ENCODE measurements around the gene CEACAM20. TPM values are rescaled to one million over a fixed set of nuclear protein-coding genes. Genes with fewer than 3 reads are reported as not detected.

Gene CEACAM20
- total and polyA plus RNA-seq, 2 experiments from 2014 or later = not detected

DNA sequence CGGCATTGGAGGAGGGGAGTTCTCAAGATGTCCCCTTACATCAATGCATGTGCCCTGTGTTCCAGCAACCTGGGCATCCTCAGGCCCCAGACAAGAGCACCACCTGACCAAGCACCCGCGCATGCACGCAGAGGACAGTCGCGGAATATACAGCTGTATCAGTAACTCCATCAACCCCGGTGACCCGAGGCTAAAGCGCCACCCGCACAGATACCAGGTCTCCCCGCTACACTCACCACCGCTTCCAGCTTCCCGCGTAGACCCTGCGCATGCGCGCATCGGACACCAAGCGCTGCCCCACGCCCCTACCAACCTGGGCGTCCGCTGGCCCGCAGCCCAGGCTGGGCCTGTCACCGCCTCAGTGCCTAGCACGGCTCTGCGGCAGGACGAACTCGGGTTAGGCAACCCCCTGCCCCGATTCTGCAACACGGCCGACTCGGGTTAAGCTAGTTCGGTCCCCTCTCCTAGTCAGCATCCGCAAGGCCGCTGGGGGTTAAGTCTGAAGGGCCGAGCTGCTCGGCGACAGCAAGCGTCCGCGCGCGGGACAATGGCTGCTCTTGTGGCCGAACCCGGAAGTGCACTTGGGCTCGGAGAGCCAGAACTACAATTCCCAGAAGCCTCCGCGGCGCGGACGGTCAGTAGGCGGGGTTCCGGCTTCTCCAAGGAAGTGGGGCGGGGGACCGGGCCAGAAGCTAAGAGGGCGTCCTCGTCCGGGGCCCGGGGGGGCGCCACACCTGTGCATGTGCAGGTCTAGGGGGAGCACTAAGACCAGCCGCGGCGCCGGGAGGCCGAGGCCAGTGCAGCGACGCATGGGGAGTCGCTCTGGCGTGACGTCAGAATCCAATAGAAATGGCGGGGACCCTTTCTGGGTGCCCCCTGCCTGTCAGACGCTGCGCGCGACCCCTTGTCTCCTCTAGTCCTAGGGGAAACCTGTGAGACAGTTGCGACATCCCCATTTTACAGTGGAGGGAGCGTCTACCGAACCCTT, 29.2 kb downstream of the CEACAM20 start, which contains the start of gene ZNF180:
Gene ZNF180, minus strand, starts transcription at position 561 of the 988 bp plus-strand sequence. CDS start 3,188 bp downstream, outside the sequence.
- Histone ChIP-seq H3K27me3 (replicated peaks; ENCODE audit: insufficient read depth) (peaks cover 3% of the 10 kb centered on the region; the same call in 1 of the 2 replicates), H3K27ac (peak within 1 kb of the TSS; percentile 63), H3K36me3 (ENCODE audit: low read depth) (peaks cover 6% of the 10 kb centered on the region; the same call in 1 of the 2 replicates), H3K9ac (peak within 1 kb of the TSS; percentile 90), H3K9me2 (ENCODE audit: insufficient read depth) (no peaks in the 10 kb centered on the region), H3F3A (ENCODE audit: insufficient read depth) (peaks cover 5% of the 10 kb centered on the region; the same call in 1 of the 2 replicates), H4K20me1 (ENCODE audit: insufficient read depth) (no peaks in the 10 kb centered on the region), H3K4me3 (peak within 1 kb of the TSS; percentile 98), H3K4me1 (ENCODE audit: insufficient read depth) (no peaks in the 10 kb centered on the region), H3K4me2 (ENCODE audit: unreplicated experiment) (peak within 1 kb of the TSS; percentile 84), H3K9me3 (ENCODE audit: low read depth) (no peaks in the 10 kb centered on the region), H3K79me2 (ENCODE audit: insufficient read depth) (peaks cover 48% of the 10 kb centered on the region), H2AFZ (peak within 1 kb of the TSS; percentile 98)
- 2% methylated on average over 70 to 76 of the region's 78 CpGs for WGBS, 2 experiments (ENCODE audit: low coverage in 1 of 2, low lambda C conversion rate in 2 of 2, missing lambda C conversion rate in 2 of 2)
- TF ChIP-seq EZH2 (IDR thresholded peaks at IDR 0.05; ENCODE audit: insufficient read depth, poor library complexity, severe bottlenecking) (no peak), EZH2phosphoT487 (IDR thresholded peaks at IDR 0.05; ENCODE audit: insufficient read depth, low read depth) (no peak)
- DNase-seq = peak; percentile 96
- in situ Hi-C loops (cut with MboI) = no loop called here

DNA sequence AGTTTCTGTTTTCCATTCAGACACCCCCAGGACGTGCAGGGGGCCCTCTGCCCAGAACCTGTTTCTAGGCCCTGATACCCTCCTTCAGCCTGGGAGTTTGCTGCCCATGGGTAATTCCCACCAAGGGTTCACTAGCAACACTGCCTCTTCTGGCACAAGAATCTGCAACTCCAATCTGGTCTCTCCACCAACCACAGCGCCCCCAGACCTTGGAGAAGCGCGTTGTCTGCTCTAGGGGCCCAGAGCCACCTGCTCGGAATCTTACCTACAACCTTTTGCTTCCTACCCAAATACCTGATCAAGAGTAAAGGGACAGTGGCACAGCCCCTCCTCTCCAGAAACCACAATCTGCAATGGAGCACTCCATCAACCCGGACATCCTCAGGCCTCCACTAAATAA, 29.9 kb downstream of the CEACAM20 start:
- peak overlapping the region; percentile 84 for H3K4me2 ChIP-seq (ENCODE audit: unreplicated experiment)
- no peaks in the 10 kb centered on the region for H4K20me1 ChIP-seq (ENCODE audit: insufficient read depth)
- H3K4me3 ChIP-seq = peak overlapping the region; percentile 98
- no peaks in the 10 kb centered on the region for H3K9me3 ChIP-seq (ENCODE audit: low read depth)
- H2AFZ ChIP-seq = peak overlapping the region; percentile 98
- H3K27me3 ChIP-seq (replicated peaks; ENCODE audit: insufficient read depth) = no peaks in the 10 kb centered on the region
- WGBS, 2 experiments (ENCODE audit: low coverage in 1 of 2, low lambda C conversion rate in 2 of 2, missing lambda C conversion rate in 2 of 2) = 17 to 18% methylated on average over 6 of the region's 6 CpGs
- no peak overlapping the region for H3K27ac ChIP-seq
- in situ Hi-C loops (cut with MboI) = no loop called here
- H3F3A ChIP-seq (ENCODE audit: insufficient read depth) = peaks cover 5% of the 10 kb centered on the region; the same call in 1 of the 2 replicates
- H3K4me1 ChIP-seq (ENCODE audit: insufficient read depth) = no peaks in the 10 kb centered on the region
- TF ChIP-seq EZH2phosphoT487 (IDR thresholded peaks at IDR 0.05; ENCODE audit: insufficient read depth, low read depth) = no peak
- no peak for TF ChIP-seq EZH2 (IDR thresholded peaks at IDR 0.05; ENCODE audit: insufficient read depth, poor library complexity, severe bottlenecking)
- peaks cover 55% of the 10 kb centered on the region for H3K79me2 ChIP-seq (ENCODE audit: insufficient read depth)
- H3K9ac ChIP-seq = peak overlapping the region; percentile 90
- no peaks in the 10 kb centered on the region for H3K9me2 ChIP-seq (ENCODE audit: insufficient read depth)
- no peak for DNase-seq
- H3K36me3 ChIP-seq (ENCODE audit: low read depth) = peaks cover 12% of the 10 kb centered on the region; the same call in 1 of the 2 replicates

DNA sequence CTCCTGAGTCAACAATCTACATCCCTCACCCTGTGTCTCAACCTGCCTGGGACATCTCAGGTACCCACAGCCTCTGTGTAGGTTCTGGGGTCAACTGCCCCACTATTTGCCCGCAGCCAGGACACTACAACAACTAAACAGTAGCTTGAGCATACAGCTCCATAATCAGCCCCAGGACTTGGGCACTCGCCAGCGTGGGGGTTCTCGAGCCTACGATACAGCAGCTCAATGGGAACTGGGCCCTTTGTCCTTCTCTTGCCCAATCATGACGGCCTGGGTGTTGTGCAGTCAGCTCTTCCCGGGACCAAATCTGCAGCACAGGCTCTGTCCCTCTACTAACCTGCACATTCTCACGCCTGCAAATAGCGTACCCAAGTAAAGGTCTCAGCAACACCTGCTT, 30.5 kb downstream of the CEACAM20 start:
- WGBS, 2 experiments (ENCODE audit: low coverage in 1 of 2, low lambda C conversion rate in 2 of 2, missing lambda C conversion rate in 2 of 2) = 97% methylated on average over 9 of the region's 9 CpGs
- Histone ChIP-seq H3K9me3 (ENCODE audit: low read depth) (no peaks in the 10 kb centered on the region), H3K27ac (no peak overlapping the region), H3K27me3 (replicated peaks; ENCODE audit: insufficient read depth) (no peaks in the 10 kb centered on the region), H3K79me2 (ENCODE audit: insufficient read depth) (peaks cover 60% of the 10 kb centered on the region), H3K4me2 (ENCODE audit: unreplicated experiment) (peak overlapping the region; percentile 84), H4K20me1 (ENCODE audit: insufficient read depth) (no peaks in the 10 kb centered on the region), H3F3A (ENCODE audit: insufficient read depth) (peaks cover 5% of the 10 kb centered on the region; the same call in 1 of the 2 replicates), H2AFZ (no peak overlapping the region), H3K4me3 (0 out of 2 replicates have a peak overlapping the region, but pooled peaks have one; percentile 98), H3K9me2 (ENCODE audit: insufficient read depth) (no peaks in the 10 kb centered on the region), H3K9ac (no peak overlapping the region), H3K36me3 (ENCODE audit: low read depth) (peaks cover 18% of the 10 kb centered on the region; the same call in 1 of the 2 replicates), H3K4me1 (ENCODE audit: insufficient read depth) (no peaks in the 10 kb centered on the region)
- DNase-seq = no peak
- TF ChIP-seq EZH2phosphoT487 (IDR thresholded peaks at IDR 0.05; ENCODE audit: insufficient read depth, low read depth) (no peak), EZH2 (IDR thresholded peaks at IDR 0.05; ENCODE audit: insufficient read depth, poor library complexity, severe bottlenecking) (no peak)
- in situ Hi-C loops (cut with MboI) = no loop called here

DNA sequence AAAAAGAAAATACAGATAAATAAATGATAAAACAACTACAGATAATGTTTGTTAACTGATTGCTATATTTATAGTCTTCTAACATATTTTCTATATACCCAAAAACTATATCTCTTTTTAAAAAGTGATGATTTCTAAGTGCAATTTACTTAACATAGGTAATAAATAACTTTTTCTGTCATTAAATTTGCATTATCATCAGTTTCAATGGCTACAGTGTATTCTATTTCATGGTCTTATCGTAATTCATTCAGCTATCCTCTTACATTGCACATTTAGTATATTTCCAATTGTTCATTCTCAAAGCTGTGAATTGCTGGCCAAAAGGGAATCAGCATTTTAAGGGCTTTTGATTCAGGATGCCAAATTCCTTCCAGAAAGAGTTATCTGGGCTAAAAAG, 32.8 kb downstream of the CEACAM20 start:
- DNase-seq = no peak
- no peak overlapping the region for H3K27ac ChIP-seq
- H3K27me3 ChIP-seq (replicated peaks; ENCODE audit: insufficient read depth) = no peaks in the 10 kb centered on the region
- H3K36me3 ChIP-seq (ENCODE audit: low read depth) = peaks cover 39% of the 10 kb centered on the region; the same call in 1 of the 2 replicates
- H3K9me3 ChIP-seq (ENCODE audit: low read depth) = no peaks in the 10 kb centered on the region
- no peak overlapping the region for H3K4me2 ChIP-seq (ENCODE audit: unreplicated experiment)
- peaks cover 75% of the 10 kb centered on the region for H3K79me2 ChIP-seq (ENCODE audit: insufficient read depth)
- no peak overlapping the region for H2AFZ ChIP-seq
- TF ChIP-seq EZH2phosphoT487 (IDR thresholded peaks at IDR 0.05; ENCODE audit: insufficient read depth, low read depth) (no peak), EZH2 (IDR thresholded peaks at IDR 0.05; ENCODE audit: insufficient read depth, poor library complexity, severe bottlenecking) (no peak)
- no peak overlapping the region for H3K9ac ChIP-seq
- no peaks in the 10 kb centered on the region for H3K4me1 ChIP-seq (ENCODE audit: insufficient read depth)
- in situ Hi-C loops (cut with MboI) = no loop called here
- no peaks in the 10 kb centered on the region for H4K20me1 ChIP-seq (ENCODE audit: insufficient read depth)
- 94 to 95% methylated on average over 1 of the region's 1 CpG for WGBS, 2 experiments (ENCODE audit: low coverage in 1 of 2, low lambda C conversion rate in 2 of 2, missing lambda C conversion rate in 2 of 2)
- no peak overlapping the region for H3K4me3 ChIP-seq
- peaks cover 5% of the 10 kb centered on the region; the same call in 1 of the 2 replicates for H3F3A ChIP-seq (ENCODE audit: insufficient read depth)
- H3K9me2 ChIP-seq (ENCODE audit: insufficient read depth) = no peaks in the 10 kb centered on the region

All from GM23248 (cell line).